Kidney (tissue), 14 donors: Measurements from ENCODE around the gene ACTR1A. TPM values are rescaled to one million over a fixed set of nuclear protein-coding genes. Genes with fewer than 3 reads are reported as not detected.

Experiments
- DNase-seq, 5 donors: peaks; one replicate each; pipeline ENCODE4 v3.0.0-alpha.2; 2013 to 2020
- FAIRE-seq: peaks from 2 replicates; lab custom pipeline; 2012; peaks lifted over from hg19 to GRCh38; lab: Jason Lieb, UNC
- H3K27ac ChIP-seq, 2 donors: one replicate each; pipeline ENCODE4 v1.7.0; 2013; ENCODE audit warnings: low read depth in 2 of 2, low read length in 2 of 2, inconsistent platforms in 1 of 2
- H3K27me3 ChIP-seq: one replicate; pipeline ENCODE4 v1.7.1; 2013; ENCODE audit warnings: low read length, inconsistent platforms; ENCODE audit not compliant: control insufficient read depth, insufficient read depth
- H3K36me3 ChIP-seq, 3 donors: one replicate each; pipeline versions ENCODE4 v1.7.0 to v1.7.1; 2013; ENCODE audit warnings: low read length in 3 of 3, control low read depth in 1 of 3, inconsistent platforms in 1 of 3; ENCODE audit not compliant: insufficient read depth in 3 of 3, control insufficient read depth in 2 of 3
- H3K4me1 ChIP-seq, 3 donors: one replicate each; pipeline versions ENCODE4 v1.7.0 to v1.7.1; 2013; ENCODE audit warnings: low read length in 3 of 3, inconsistent platforms in 1 of 3, low read depth in 1 of 3; ENCODE audit not compliant: control insufficient read depth in 2 of 3, insufficient read depth in 2 of 3
- H3K4me3 ChIP-seq, 3 donors: one replicate each; pipeline versions ENCODE4 v1.7.0 to v1.8.1; 2013; ENCODE audit warnings: low read length in 3 of 3, control low read depth in 1 of 3, inconsistent platforms in 1 of 3
- H3K9ac ChIP-seq, 3 donors: one replicate each; pipeline versions ENCODE4 v1.7.0 to v1.7.1; 2013; ENCODE audit warnings: low read length in 3 of 3, control low read depth in 1 of 3, inconsistent platforms in 1 of 3
- H3K9me3 ChIP-seq, 3 donors: one replicate each; pipeline versions ENCODE4 v1.7.0 to v1.7.1; 2013; ENCODE audit warnings: low read length in 3 of 3, control low read depth in 1 of 3, inconsistent platforms in 1 of 3; ENCODE audit not compliant: control insufficient read depth in 2 of 3, insufficient read depth in 1 of 3
- intact Hi-C: fragments of 100-400 bp; cut with DNase I; formaldehyde crosslinking; loops from one replicate; pipeline ENCODE4 v1.11.1; 2022
- polyA plus RNA-seq: library from polyadenylated mRNA; stranded (reverse); fragments of 350-450 nt; fragmentation: Illumina TruSeq; extraction: RNeasy Lipid Tissue Mini Kit (QIAGEN cat#74804); gene quantifications from one replicate; pipeline ENCODE4 v1.2.3, GENCODE V29; 2014; ENCODE audit warnings: low read depth, low replicate concordance; ENCODE audit not compliant: insufficient read depth
- total RNA-seq: library from RNA; stranded (reverse); fragmentation: NEBNext Ultra II Directional; extraction: Animal tissue kit (Norgen Biotek cat#: 25700); gene quantifications from one replicate; pipeline ENCODE4 v1.2.1, GENCODE V29; 2021
- TF ChIP-seq, protein P1 (sequence below): IDR thresholded peaks from 3 replicates; pipeline ENCODE4 v1.5.1; 2012; ENCODE audit warnings: mild to moderate bottlenecking, moderate library complexity, borderline replicate concordance; ENCODE audit not compliant: insufficient read depth; ENCODE audit errors: extremely low read depth
- donor health status: control.
- donor health status: control.
- donor health status: control.
- donor health status: control.
- donor health status: control.
- donor health status: DM: yes; HTN: yes; CAD: no.
- donor health status: Normal renal cell carcinoma (clear cell type).

The ACTR1A gene
- total and polyA plus RNA-seq, 2 donors from 2014 or later = 74.2 to 74.7 TPM

DNA sequence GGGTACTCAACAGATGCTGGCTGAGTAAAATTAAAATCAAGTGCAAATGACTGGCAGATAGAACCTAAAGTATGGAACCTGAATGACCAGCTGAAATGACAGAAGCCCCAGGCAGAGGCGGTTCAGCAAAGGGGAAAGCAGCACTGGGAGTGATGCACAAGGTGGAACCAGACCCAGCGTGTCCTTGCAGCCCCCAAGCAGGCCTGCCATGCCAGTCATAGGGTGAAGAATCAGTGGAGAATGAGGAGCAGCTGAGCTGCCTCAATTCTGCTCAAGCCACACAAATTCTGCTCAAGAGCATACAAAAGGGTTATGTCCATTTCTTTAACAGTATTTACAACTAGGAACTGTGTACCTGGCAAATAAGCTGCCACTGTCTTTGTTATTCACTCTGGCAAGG, 8.7 kb downstream of the ACTR1A start:
- no peak for DNase-seq
- Histone ChIP-seq H3K27me3 (no peaks in the 10 kb centered on the region), H3K4me3 (no peak overlapping the region), H3K4me1 (peaks cover 0 to 2% (median 0%) of the 10 kb centered on the region in 3 donors), H3K36me3 (peaks cover 0 to 3% (median 2%) of the 10 kb centered on the region in 3 donors), H3K9me3 (no peaks in the 10 kb centered on the region), H3K27ac (no peak overlapping the region), H3K9ac (no peak overlapping the region)
- no peak for FAIRE-seq
- intact Hi-C loops = no loop called here
- TF ChIP-seq, protein P1, sequence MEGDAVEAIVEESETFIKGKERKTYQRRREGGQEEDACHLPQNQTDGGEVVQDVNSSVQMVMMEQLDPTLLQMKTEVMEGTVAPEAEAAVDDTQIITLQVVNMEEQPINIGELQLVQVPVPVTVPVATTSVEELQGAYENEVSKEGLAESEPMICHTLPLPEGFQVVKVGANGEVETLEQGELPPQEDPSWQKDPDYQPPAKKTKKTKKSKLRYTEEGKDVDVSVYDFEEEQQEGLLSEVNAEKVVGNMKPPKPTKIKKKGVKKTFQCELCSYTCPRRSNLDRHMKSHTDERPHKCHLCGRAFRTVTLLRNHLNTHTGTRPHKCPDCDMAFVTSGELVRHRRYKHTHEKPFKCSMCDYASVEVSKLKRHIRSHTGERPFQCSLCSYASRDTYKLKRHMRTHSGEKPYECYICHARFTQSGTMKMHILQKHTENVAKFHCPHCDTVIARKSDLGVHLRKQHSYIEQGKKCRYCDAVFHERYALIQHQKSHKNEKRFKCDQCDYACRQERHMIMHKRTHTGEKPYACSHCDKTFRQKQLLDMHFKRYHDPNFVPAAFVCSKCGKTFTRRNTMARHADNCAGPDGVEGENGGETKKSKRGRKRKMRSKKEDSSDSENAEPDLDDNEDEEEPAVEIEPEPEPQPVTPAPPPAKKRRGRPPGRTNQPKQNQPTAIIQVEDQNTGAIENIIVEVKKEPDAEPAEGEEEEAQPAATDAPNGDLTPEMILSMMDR = no peak

DNA sequence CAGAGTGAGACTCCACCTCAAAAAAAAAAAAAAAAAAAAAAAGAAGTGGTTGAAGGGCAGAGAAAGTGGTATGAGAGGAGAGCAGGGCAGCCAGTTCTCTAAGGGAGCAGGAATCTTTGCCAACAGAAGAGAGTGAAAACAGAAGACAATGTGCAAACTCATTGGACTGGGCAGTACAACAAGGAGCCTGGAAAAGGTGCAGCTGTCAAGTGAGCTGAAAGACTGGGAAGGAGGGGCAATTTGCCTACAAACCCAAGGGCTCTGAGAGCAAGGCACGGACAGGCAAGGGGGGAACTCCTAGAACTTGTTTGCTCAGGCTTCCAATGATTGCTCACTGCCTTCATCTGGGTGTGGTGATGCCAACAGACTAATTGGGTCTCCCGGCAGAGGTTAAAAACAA, 9.5 kb downstream of the ACTR1A start:
- DNase-seq (no peak), FAIRE-seq (no peak)
- Histone ChIP-seq H3K9ac (no peak overlapping the region), H3K4me1 (peaks cover 0 to 2% (median 0%) of the 10 kb centered on the region in 3 donors), H3K27ac (no peak overlapping the region), H3K9me3 (no peaks in the 10 kb centered on the region), H3K4me3 (no peak overlapping the region), H3K27me3 (no peaks in the 10 kb centered on the region), H3K36me3 (peaks cover 5 to 11% (median 9%) of the 10 kb centered on the region in 3 donors)
- intact Hi-C loops = no loop called here
- TF ChIP-seq, protein P1 = no peak

DNA sequence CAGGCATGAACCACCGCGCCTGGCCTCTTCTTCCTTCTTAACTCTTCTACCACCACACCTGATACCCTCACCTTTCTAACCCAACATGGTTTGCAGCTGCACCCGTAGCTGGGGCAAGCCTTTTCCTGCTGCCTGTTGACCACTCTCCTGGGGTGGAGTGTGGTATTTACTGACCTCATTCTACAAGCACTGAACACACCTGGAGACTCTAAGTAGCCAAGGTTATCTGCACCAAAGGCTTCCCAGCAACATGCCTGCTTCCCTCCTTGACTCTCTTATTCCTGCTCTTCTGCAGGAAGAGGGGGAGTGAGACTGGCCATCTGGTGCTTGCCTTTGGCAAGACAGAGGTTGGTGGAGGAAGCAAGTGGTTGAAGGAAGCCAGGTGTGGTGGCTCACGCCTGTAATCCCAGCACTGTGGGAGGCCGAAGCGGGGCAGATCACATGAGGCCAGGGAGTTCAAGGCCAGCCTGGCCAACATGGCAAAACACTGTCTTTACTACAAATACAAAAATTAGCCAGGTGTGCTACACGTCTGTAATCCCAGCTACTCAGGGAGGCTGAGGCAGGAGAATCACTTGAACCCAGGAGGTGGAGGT, 10.1 kb downstream of the ACTR1A start:
- Histone ChIP-seq H3K9ac (no peak overlapping the region), H3K9me3 (no peaks in the 10 kb centered on the region), H3K27ac (no peak overlapping the region), H3K27me3 (no peaks in the 10 kb centered on the region), H3K4me3 (no peak overlapping the region), H3K36me3 (peaks cover 7 to 13% (median 11%) of the 10 kb centered on the region in 3 donors), H3K4me1 (peaks cover 0 to 2% (median 0%) of the 10 kb centered on the region in 3 donors)
- DNase-seq (no peak), FAIRE-seq (no peak)
- TF ChIP-seq, protein P1 = no peak
- intact Hi-C loops = no loop called here
